ENCODE data around the gene NEU1.

GRCh38 chr6:31836474-31837368, 25.9 kb downstream of the NEU1 start:
- TF ChIP-seq CTCF (IDR thresholded peaks at IDR 0.05; ENCODE audit: insufficient read depth, low read length), result no peak
- no peak for TF ChIP-seq REST (IDR thresholded peaks at IDR 0.05; ENCODE audit: insufficient replicate concordance, low read depth)

Data from HL-60 (cell line).